ENCODE data around the gene SUMF1.

The SUMF1 gene

DNA sequence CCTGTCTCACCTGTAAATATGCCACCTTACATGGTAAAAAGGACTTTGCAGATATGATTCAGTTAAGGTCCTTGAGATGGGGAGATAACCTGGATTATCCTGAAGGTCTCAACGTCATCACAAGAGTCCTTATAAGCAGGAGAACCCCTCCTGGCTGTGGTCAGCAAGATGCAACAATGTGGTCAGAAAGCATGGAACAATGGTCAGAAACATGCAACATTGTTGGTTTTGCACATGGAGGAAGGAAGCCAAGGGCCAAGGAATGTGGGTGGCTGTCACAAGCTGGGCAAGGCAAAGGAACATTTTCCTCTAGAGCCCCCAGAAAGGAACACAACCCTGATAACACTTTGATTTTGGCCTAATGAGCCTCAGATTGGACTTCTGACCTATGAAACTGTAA is 9.4 kb upstream of the SUMF1 start (continued):
- TF ChIP-seq, protein P1, sequence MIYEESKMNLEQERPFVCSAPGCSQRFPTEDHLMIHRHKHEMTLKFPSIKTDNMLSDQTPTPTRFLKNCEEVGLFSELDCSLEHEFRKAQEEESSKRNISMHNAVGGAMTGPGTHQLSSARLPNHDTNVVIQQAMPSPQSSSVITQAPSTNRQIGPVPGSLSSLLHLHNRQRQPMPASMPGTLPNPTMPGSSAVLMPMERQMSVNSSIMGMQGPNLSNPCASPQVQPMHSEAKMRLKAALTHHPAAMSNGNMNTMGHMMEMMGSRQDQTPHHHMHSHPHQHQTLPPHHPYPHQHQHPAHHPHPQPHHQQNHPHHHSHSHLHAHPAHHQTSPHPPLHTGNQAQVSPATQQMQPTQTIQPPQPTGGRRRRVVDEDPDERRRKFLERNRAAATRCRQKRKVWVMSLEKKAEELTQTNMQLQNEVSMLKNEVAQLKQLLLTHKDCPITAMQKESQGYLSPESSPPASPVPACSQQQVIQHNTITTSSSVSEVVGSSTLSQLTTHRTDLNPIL (CRISPR knock-in tag; IDR thresholded peaks at IDR 0.05; ENCODE audit: low read depth): no peak
- TF ChIP-seq CSDC2 (CRISPR knock-in tag; IDR thresholded peaks at IDR 0.05): no peak
- no peak for TF ChIP-seq TOX (CRISPR knock-in tag; IDR thresholded peaks at IDR 0.05; ENCODE audit: borderline replicate concordance)
- TF ChIP-seq, protein P2, sequence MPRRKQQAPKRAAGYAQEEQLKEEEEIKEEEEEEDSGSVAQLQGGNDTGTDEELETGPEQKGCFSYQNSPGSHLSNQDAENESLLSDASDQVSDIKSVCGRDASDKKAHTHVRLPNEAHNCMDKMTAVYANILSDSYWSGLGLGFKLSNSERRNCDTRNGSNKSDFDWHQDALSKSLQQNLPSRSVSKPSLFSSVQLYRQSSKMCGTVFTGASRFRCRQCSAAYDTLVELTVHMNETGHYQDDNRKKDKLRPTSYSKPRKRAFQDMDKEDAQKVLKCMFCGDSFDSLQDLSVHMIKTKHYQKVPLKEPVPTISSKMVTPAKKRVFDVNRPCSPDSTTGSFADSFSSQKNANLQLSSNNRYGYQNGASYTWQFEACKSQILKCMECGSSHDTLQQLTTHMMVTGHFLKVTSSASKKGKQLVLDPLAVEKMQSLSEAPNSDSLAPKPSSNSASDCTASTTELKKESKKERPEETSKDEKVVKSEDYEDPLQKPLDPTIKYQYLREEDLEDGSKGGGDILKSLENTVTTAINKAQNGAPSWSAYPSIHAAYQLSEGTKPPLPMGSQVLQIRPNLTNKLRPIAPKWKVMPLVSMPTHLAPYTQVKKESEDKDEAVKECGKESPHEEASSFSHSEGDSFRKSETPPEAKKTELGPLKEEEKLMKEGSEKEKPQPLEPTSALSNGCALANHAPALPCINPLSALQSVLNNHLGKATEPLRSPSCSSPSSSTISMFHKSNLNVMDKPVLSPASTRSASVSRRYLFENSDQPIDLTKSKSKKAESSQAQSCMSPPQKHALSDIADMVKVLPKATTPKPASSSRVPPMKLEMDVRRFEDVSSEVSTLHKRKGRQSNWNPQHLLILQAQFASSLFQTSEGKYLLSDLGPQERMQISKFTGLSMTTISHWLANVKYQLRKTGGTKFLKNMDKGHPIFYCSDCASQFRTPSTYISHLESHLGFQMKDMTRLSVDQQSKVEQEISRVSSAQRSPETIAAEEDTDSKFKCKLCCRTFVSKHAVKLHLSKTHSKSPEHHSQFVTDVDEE (CRISPR knock-in tag; IDR thresholded peaks at IDR 0.05): no peak
- no peak for TF ChIP-seq ARNTL (CRISPR knock-in tag; IDR thresholded peaks at IDR 0.05; ENCODE audit: borderline replicate concordance, low read depth)
- TF ChIP-seq BACH2 (CRISPR knock-in tag; IDR thresholded peaks at IDR 0.05; ENCODE audit: borderline replicate concordance): no peak
- TF ChIP-seq ISL1 (CRISPR knock-in tag; IDR thresholded peaks at IDR 0.05): no peak
- TF ChIP-seq ZFP30 (CRISPR knock-in tag; IDR thresholded peaks at IDR 0.05): no peak
- no peak for TF ChIP-seq ZNF70 (CRISPR knock-in tag; IDR thresholded peaks at IDR 0.05)
- TF ChIP-seq ZNF8 (CRISPR knock-in tag; IDR thresholded peaks at IDR 0.05): no peak

DNA sequence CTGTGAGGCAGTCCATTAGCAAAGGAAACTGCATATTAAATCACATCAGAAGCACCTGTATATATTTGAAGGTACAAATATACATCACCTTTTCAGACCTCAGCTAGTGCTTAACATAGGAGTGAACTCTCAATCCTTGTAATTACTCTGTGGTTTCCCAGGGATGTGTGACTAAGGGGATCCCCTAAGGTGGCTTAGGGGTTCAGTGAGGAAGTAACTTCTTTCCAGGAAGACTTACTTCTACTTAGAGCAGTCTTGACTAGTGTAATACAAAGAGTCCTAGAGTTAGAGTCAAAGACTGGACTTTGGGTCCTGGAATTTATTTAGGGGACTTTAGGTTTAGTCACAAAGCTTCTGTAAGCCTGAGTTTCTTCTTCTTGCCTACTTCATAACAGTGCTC is 8.7 kb upstream of the SUMF1 start:
- ATAC-seq: no peak

More for the DNA sequence above, 8.7 kb upstream of the SUMF1 start:
- no peak for TF ChIP-seq OSR1 (CRISPR knock-in tag; IDR thresholded peaks at IDR 0.05)
- TF ChIP-seq ZFP30 (CRISPR knock-in tag; IDR thresholded peaks at IDR 0.05): no peak
- TF ChIP-seq, protein P3, sequence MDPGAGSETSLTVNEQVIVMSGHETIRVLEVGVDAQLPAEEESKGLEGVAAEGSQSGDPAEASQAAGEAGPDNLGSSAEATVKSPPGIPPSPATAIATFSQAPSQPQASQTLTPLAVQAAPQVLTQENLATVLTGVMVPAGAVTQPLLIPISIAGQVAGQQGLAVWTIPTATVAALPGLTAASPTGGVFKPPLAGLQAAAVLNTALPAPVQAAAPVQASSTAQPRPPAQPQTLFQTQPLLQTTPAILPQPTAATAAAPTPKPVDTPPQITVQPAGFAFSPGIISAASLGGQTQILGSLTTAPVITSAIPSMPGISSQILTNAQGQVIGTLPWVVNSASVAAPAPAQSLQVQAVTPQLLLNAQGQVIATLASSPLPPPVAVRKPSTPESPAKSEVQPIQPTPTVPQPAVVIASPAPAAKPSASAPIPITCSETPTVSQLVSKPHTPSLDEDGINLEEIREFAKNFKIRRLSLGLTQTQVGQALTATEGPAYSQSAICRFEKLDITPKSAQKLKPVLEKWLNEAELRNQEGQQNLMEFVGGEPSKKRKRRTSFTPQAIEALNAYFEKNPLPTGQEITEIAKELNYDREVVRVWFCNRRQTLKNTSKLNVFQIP (CRISPR knock-in tag; IDR thresholded peaks at IDR 0.05; ENCODE audit: borderline replicate concordance, low read depth): no peak
- TF ChIP-seq, protein P4, sequence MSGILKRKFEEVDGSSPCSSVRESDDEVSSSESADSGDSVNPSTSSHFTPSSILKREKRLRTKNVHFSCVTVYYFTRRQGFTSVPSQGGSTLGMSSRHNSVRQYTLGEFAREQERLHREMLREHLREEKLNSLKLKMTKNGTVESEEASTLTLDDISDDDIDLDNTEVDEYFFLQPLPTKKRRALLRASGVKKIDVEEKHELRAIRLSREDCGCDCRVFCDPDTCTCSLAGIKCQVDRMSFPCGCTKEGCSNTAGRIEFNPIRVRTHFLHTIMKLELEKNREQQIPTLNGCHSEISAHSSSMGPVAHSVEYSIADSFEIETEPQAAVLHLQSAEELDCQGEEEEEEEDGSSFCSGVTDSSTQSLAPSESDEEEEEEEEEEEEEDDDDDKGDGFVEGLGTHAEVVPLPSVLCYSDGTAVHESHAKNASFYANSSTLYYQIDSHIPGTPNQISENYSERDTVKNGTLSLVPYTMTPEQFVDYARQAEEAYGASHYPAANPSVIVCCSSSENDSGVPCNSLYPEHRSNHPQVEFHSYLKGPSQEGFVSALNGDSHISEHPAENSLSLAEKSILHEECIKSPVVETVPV (CRISPR knock-in tag; IDR thresholded peaks at IDR 0.05): no peak
- TF ChIP-seq ZC3H10 (CRISPR knock-in tag; IDR thresholded peaks at IDR 0.05): no peak
- TF ChIP-seq TOX (CRISPR knock-in tag; IDR thresholded peaks at IDR 0.05; ENCODE audit: borderline replicate concordance): no peak
- TF ChIP-seq ZNF565 (CRISPR knock-in tag; conservative IDR thresholded peaks at IDR 0.05; ENCODE audit: low read depth): no peak
- TF ChIP-seq ZNF8 (CRISPR knock-in tag; IDR thresholded peaks at IDR 0.05): no peak
- TF ChIP-seq, protein P5, sequence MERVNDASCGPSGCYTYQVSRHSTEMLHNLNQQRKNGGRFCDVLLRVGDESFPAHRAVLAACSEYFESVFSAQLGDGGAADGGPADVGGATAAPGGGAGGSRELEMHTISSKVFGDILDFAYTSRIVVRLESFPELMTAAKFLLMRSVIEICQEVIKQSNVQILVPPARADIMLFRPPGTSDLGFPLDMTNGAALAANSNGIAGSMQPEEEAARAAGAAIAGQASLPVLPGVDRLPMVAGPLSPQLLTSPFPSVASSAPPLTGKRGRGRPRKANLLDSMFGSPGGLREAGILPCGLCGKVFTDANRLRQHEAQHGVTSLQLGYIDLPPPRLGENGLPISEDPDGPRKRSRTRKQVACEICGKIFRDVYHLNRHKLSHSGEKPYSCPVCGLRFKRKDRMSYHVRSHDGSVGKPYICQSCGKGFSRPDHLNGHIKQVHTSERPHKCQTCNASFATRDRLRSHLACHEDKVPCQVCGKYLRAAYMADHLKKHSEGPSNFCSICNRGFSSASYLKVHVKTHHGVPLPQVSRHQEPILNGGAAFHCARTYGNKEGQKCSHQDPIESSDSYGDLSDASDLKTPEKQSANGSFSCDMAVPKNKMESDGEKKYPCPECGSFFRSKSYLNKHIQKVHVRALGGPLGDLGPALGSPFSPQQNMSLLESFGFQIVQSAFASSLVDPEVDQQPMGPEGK (CRISPR knock-in tag; IDR thresholded peaks at IDR 0.05; ENCODE audit: borderline replicate concordance): no peak
- TF ChIP-seq, protein P2 (CRISPR knock-in tag; IDR thresholded peaks at IDR 0.05): no peak
- no peak for TF ChIP-seq GLIS3 (CRISPR knock-in tag; IDR thresholded peaks at IDR 0.05)
- TF ChIP-seq, protein P1 (CRISPR knock-in tag; IDR thresholded peaks at IDR 0.05; ENCODE audit: low read depth): no peak
- TF ChIP-seq ZNF70 (CRISPR knock-in tag; IDR thresholded peaks at IDR 0.05): no peak
- TF ChIP-seq ESRRG (CRISPR knock-in tag; IDR thresholded peaks at IDR 0.05): no peak
- no peak for TF ChIP-seq CSDC2 (CRISPR knock-in tag; IDR thresholded peaks at IDR 0.05)
